SK-MEL-5 (cell line): ENCODE results near the gene PPP1R26. TPM values are rescaled to one million over a fixed set of nuclear protein-coding genes. Genes with fewer than 3 reads are reported as not detected.
"Not testable (repeated sequence)": the region's sequence is repeated elsewhere in the genome, so short reads cannot be mapped to it uniquely, and the experiment has no call there.

Source experiments
- DNase-seq: peaks from one replicate; pipeline ENCODE4 v3.0.0-alpha.2; 2016; ENCODE audit warnings: low read depth, low spot score
- in situ Hi-C: cut with HindIII; loops from 2 replicates; pipeline ENCODE4 v1.10.0; 2016; ENCODE audit warnings: low sequenced_read_pairs, high pct_unique_total_duplicates, low pct_unique_long_range_greater_than_20kb
- total RNA-seq: library from RNA; depleted of rRNA; stranded (reverse); fragments of >200 nt; shearing (Covaris generic); gene quantifications from 2 replicates; pipeline ENCODE4 v1.2.3, GENCODE V29; 2014

PPP1R26 gene
- total RNA-seq, 1 experiment from 2014 or later, result 24.4 TPM

DNA sequence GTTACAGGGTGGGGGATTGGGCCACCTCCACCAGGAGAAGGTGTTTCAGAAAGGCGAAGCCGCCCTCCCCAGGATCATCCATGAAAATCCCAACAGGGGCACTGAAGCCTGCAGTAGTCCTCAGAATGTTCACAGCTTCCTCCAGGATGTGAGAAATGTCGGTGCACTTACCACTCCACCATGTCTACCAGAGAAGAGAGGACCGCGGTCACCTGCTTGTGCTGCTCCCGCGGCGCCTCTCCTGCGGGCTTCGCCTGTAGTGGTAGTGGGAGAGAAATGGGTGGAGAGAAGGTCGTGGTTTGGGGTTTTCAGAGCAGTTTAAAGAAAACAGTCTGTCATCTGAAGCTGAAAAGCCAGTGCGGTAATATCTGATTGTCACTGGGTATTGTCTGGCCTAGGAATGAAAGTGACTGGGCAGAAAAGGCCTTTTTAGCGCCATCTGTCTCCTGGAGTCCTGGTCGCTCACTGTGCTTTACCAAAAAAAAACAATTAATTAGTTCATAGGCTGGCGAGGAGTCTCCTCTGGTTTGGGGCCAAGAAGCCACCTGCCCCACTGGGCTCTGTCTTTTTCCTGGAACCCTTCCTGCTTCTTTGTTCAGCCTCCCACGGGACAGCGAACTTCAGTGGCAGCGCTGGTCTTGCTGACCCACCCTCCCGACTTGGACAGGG is 23.0 kb upstream of the PPP1R26 start:
- in situ Hi-C loops, result no loop called here
- no peak for DNase-seq

DNA sequence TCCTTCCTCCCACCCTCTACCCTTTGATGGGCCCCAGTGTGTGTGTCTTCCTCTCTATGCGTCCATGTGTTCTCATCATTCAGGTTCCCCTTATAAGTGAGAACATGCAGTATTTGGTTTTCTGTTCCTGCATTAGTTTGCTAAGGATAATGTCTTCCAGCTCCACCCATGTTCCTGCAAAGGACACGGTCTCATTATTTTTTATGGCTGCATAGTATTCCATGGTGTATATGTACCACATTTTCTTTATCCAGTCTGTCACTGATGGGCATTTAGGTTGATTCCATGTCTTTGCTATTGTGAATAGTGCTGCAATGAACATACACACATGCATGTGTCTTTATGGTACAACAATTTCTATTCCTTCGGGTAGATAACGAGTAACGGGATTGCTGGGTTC is 21.1 kb upstream of the PPP1R26 start:
- in situ Hi-C loops, DNase-seq: not testable (repeated sequence)

DNA sequence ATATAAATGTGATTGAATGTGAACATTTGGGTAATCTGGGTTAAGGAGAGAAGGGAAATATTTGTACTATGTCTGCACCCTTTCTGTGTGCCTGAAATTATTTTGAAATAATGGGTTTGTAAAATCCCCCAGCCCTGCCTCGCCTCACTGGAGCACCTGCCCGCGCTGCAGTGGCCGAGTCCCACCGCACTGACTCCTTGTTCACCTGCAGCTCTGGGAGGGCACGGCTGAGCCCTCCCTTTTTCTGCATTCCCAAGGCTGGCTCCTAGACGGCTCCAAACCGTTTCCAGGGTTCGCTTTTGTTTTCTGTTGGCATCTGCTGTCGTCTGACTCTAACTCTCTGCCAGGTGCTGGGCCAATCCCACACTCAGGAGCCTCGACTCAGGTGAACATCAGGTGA is 17.6 kb upstream of the PPP1R26 start:
- DNase-seq, result no peak
- in situ Hi-C loops, result no loop called here

DNA sequence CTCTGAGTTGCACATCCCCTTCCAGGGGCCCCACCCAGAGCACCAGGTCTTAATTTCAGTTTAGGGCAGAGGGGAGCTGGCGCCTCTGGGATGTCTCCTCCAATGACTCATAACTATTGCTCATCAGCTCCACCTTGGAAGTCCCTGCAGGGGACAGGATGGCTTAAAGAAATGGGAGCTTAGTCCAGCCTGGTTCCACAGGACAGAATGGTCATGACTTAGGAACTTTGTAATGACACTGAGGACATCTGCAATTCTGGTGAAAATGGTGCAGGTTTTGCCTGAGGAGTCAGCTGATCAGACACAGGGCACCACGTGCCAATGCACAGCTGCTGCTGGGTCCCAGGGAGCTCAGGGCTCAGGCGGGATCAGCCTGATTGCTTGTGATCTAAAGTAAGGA is 16.4 kb upstream of the PPP1R26 start:
- DNase-seq, result no peak
- in situ Hi-C loops, result no loop called here

DNA sequence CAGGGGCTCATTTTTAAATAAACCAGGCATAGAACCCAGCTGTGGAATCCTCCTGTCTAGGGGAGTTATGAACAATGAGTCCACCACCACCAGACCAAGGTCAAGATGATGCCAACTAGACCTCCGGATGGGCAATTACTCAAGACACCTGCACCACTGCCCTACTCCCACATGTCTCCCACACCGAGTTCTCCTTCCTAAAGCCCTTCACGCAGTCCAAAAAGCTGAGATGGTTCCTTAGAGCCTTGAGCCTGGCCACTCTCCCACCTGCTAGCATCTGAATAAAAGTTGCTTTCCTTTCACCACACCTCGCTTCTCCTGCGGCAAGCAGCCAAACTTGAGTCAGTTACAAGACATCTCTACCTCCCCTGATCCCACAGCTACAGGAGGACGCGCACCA is 15.4 kb upstream of the PPP1R26 start:
- no peak for DNase-seq
- in situ Hi-C loops, result no loop called here

DNA sequence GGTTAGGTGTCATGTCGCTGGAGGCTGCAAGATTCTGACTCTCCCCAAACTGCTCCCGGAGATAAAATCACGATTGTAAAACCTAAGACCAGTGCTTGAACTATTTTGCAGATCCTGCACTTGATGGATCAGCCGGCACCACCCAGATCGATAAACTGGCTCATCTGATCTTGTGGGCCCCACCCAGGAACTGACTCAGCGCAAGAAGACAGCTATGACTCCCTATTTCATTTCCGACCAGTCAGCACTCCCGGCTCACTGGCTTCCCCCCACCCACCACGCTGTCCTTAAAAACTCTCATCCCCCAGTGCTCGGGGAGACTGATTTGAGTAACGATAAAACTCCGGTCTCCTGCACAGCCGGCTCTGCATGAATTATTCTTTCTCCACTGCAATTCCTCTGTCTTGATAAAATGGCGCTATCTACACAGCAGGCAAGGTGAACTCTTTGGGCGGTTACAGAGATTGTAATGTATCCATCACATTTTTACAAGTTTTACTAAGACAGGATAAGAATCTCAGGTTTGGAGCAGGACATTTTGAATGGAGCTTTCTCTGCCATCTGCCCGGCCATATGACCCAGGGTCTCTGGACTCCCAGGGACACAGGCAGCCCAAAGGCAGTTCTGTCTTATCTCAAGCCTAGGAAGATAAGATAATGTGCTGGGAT is 10.6 kb upstream of the PPP1R26 start:
- no peak for DNase-seq
- in situ Hi-C loops, result no loop called here

DNA sequence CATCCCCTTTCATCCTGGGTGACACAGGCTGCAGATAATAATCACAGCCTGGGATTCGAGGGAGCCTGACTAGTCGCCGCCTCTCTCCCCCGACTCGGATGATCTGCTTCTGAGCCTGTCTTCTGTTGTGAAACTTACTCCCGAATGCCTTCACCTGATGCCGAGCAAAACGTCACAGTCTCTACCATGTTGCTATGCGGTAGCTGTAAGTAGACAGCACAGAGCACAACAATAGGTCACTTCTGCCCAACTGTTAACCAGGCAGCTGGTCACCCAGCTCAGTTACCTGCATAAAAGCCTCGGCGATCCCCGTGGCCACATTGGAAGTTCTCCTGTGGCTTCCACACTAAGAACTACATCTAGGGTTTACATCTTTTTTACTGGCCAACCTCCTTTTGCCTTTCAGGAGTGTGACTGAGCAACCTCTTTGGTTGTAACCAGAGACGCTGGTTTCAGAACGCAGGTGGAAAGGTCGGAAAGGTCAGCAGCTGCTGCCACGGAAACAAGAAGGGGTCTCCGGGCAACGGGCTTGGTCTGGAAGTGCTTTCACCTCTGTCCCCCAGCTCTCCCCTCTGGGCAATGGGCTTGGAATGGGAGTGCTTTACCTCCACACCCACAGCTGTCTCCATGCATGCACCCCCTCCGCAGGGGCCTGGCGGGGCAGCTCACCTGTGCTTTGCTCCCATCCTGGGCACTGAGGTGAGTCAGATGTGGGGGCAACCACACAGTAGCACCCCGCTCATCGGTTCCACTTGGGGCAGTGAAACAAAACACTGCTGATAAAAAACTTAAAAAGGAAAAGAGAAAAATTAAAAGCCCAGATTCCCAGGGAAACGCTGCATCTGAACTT is 7.6 kb upstream of the PPP1R26 start:
- in situ Hi-C loops, result no loop called here
- DNase-seq, result no peak

DNA sequence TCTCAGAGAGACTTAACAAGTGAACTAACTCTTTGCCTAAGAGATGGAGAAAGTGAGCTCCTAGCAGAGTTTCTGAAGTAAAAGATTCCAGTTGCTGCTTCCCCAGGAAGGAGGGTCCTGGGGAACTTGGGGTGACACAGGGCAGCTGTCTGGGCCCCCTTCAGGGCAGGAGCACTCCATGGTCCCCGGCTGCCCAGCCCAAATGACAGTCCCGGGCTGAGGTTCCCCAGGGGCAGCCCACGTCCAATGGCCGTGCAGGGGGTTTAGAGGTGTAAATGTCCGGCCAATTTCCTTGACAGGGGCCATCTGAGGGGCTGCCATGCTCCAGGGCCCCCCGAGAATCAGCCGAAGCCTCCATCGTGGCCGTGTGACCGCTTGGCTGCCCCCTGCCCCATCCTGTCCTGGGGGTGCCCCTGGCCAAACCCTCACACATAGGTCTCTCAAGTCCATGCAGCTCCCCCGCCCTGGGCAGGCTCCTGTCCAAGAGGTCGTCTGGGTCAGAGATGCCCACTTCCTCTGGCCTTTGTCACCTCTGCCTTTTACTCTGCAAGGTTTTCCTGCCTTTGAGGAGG is 5.5 kb upstream of the PPP1R26 start:
- no peak for DNase-seq
- in situ Hi-C loops, result no loop called here

DNA sequence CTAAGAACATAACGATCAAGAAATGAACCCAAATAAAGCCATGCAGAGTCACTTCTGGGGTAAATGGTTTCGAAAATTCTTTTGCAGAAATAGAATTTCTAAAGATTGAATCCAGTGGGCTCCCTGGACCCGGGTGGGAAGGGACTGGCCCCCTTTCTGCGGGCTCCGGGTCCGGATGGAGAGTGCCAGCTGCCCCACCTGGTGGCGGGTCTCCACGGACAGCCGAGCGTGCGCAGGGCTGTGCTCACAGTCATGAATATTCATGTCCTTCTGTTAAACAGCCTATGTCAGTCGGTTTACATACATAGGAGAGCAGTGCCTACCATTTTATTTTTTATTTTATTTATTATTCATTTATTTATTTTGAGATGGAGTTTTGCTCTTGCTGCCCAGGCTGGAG is 4.7 kb upstream of the PPP1R26 start:
- peak; percentile 56 for DNase-seq

DNA sequence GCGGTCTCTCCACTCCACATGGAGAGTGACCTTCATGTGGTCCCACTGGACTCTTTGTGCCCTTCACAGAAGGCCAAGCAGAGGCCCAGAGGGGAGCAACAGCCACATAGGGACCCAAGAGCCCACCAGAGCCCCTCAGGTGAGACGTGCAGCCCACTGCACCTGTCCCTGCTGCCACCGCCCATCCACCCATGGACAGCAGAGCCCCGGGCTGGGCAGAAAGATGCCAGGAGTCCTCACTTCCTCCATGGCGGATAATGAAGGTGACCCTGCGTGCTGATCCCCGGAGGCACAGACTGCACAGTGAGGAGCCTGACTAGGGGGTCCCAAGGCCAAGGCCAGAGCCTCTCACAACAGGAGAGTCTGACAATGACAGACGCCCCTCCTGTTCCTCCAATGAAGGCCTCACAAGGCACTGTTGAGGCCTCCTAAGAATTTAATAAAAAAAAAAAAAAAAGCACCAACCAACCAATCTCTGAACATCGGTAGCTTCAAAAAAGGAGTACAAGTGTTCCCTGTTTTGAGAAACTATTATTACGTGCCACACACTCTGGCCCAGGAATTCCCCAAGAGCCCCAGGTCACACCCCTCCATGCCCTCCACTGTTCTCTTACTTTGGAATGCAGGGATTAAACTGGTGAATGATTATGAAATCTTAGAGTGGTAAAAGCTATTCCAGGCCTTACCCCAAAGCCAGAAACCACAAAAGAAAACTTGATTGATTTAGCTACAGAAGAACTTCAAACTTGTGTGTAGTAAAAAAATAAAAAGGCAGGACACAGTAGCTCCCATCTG is 2.8 kb upstream of the PPP1R26 start:
- in situ Hi-C loops, result no loop called here
- no peak for DNase-seq

More for the DNA sequence above, 4.7 kb upstream of the PPP1R26 start:
- in situ Hi-C loops, result no loop called here

DNA sequence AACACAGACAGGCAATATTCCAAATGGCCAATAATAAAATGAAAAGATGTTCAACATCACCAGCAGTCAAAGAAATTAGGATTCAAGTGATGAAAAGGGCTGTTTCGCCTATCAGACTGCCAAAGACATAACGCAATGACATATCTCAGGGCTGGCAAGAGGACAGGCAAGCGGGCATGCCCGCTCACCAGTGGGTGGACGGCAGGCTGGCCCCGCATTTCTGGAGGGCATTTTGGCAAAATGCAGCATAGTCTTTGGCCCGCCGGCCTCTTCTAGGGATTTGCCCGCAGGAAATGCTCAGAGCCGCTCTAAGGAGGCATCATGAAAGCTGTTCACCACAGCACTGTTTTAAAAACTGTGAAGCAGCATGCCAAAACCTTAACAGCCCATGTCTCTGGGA is 1.4 kb upstream of the PPP1R26 start:
- DNase-seq, result no peak
- in situ Hi-C loops, result no loop called here

DNA sequence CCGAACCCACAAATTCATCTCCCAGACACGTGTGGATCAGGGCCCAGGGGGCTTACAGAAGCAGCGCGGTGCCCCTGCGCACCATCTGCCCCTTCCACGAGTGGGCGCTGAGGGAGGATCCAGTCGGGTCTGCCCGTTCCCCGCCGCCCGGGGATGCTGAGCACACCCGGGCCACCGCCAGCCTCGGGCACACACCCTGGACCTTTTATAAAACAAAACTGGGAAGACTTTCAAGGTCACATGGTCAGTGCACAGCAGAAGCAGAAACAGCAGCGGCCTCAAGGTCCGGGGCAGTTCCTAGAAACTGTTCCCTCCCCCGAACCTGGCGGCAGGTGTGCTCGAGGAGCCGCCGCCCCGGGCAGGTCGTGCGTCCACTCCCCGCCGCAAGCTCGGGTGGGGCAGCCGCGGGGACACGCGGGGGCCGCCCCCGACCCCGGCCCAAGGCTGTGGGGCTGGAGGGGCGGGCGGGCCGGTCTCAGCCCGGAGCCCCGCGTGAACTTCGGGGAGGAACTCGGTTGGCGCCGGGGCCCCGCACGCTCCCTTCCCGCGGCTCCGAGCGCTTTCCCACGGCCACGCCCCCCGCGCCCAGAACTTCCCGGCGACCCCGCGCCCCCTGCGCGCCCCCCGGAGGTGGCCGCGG is 633 bp upstream of the PPP1R26 start:
- DNase-seq, result peak; percentile 58
- in situ Hi-C loops, result no loop called here

DNA sequence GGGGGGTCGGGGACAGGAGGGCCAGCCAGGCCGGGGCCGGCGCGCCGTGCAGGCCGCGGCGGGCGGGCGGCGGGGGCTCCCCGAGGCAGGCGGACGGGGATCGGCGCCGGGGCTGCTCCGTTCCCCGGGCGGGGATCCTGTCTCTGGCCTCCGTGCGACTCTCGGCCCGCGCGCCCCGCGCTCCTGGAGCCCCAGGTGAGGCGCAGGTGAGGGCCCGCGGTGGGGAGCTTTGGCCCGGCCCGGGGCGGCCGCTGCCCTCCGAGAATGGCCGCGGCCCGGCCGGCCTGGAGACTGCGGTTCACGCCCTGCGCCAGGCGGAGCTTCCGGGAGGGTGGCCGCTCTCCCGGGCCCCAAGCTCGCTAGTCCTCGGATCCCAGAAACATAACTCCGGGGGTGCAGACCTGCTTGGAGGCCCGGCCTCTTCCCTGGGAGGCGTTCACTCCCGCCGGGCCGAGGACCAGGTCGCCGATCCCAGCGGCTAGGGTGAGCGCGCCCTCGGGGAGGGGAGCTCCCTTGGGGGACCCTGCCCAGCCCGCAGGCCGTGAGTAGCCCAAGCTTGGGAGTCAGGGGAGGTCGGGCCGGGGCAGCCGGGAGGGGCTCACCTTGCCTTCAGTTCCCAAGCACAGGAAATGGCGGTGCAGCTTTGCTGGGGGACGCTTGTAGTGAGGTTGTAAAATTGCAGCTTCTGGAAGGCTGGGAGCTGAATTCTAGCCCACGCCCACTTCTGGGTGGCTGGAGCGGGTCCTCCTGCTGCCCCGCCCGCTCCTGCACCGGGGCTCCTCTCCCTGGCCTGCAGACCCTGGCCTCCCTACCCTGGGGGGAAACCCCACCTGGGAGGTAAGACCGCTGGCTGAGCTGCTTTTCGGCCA is 723 bp downstream of the PPP1R26 start:
- in situ Hi-C loops, result no loop called here
- peak; percentile 53 for DNase-seq

DNA sequence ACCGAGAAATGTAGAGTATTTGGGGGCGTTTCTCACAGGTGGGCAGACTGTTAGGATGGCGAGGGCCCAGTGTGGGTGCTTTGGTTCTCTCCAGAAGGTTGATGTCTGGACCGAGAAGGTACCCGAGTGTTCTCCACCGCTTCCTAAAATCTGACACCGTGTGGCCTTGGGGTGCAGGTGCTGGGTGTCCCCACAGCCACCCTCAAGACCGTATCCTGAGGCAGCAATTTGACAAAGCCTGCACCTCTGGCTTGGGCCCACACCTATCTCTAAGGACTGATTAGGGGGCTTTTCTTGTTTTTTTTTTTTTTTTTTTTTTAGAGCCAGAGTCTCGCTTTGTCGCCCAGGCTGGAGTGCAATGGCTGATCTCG is 1.3 kb downstream of the PPP1R26 start:
- in situ Hi-C loops, result no loop called here
- no peak for DNase-seq

DNA sequence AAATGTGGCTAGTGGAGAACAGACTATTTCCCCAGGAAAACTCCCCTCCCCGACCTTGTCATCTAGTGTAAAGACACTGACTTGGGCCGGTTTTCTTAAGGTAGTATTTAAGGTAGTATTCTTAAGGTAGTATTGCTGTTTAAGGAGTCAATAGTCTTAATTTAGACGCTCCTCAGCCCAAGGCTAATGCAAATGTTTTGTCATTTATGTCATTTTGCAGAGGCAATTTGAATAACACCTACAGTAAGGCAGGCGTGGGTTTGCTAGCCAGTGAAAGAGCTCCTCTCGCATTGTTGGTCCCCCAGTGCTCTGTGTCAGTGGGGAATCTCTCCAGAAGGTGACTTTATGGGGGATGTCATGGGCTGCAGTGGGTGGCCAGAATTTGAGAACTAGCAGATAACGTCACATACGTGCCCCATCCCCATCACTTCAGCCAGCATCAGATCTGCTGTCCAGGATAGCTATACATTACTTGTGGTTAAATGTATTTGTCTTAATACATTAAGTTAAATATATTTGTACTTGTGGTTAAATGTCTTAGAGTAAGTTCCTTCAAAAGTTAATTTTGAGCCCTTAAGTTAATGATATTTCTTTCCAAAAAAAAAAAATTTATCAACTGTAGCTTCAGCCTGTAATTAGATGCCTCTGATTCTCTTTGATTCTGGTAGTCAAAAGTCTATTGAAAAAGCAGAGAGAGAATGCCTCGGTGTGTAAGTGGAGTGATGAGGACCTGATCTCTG is 2.6 kb downstream of the PPP1R26 start:
- in situ Hi-C loops, result no loop called here
- no peak for DNase-seq
